K562 (cell line): ENCODE measurements around the gene MYO18B.

Source experiments
- CTCF ChIP-seq, 3 experiments: IDR thresholded peaks in 2 of 3; conservative IDR thresholded peaks in 1 of 3; 2 replicates each; pipeline ENCODE4 v1.5.1; 2011 to 2012; ENCODE audit warnings: low read length in 3 of 3, mild to moderate bottlenecking in 3 of 3, control low read depth in 2 of 3, improper control_type of control experiment in 1 of 3, inconsistent platforms in 1 of 3, low read depth in 1 of 3, mixed read lengths in 1 of 3, moderate library complexity in 1 of 3; ENCODE audit not compliant: insufficient read depth in 2 of 3
- E2F1 ChIP-seq: sonication (generic); formaldehyde crosslinking; IDR thresholded peaks from 2 replicates; pipeline ENCODE4 v1.8.1; 2023; ENCODE audit warnings: mild to moderate bottlenecking, missing genetic modification reagents, moderate library complexity
- EGR1 ChIP-seq: fragments of 450-650 bp; conservative IDR thresholded peaks from 2 replicates; pipeline ENCODE4 v1.6.1; 2017; ENCODE audit warnings: mild to moderate bottlenecking
- TRIM25 ChIP-seq: fragments of 450-650 bp; IDR thresholded peaks from 2 replicates; pipeline ENCODE4 v1.7.0; 2016; ENCODE audit warnings: borderline replicate concordance
- TF ChIP-seq, protein P1 (sequence below): sonication (generic); formaldehyde crosslinking; IDR thresholded peaks from 2 replicates; pipeline ENCODE4 v1.9.0; 2022; ENCODE audit warnings: mild to moderate bottlenecking, missing genetic modification reagents

- TF ChIP-seq CTCF (IDR thresholded peaks at IDR 0.05 in 2 of 3, conservative IDR thresholded peaks at IDR 0.05 in 1 of 3; ENCODE audit: insufficient read depth in 2 of 3, low read depth in 1 of 3, low read length in 3 of 3) (no peak), EGR1 (no peak), E2F1 (CRISPR knock-in tag) (no peak), TRIM25 (no peak)
- TF ChIP-seq, protein P1, sequence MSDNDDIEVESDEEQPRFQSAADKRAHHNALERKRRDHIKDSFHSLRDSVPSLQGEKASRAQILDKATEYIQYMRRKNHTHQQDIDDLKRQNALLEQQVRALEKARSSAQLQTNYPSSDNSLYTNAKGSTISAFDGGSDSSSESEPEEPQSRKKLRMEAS (CRISPR knock-in tag), result no peak
Measured at GRCh38 chr22:25726241-25726640, 15.7 kb upstream of the MYO18B start.
